ENCODE results near the gene TRPC6. TPM values are rescaled to one million over a fixed set of nuclear protein-coding genes. Genes with fewer than 3 reads are reported as not detected.

TRPC6 gene
- total RNA-seq, 5 donors from 2014 or later (not counting 1 experiment from before 2014, with no cell fraction given), result not detected

- peaks cover 5% of the 10 kb centered on the region in 2 donors for H3K27me3 Mint-ChIP-seq
- CTCF ChIA-PET, result no interaction called here
- ATAC-seq (replicated peaks in 1 of 4) (no peak), DNase-seq (no peak)
- H3K9me3 ChIP-seq, result no peaks in the 10 kb centered on the region
- no peaks in the 10 kb centered on the region for H3K4me1 ChIP-seq (ENCODE audit: control insufficient read depth in 1 of 2, extremely low read depth in 1 of 2, insufficient read depth in 2 of 2, low read length in 2 of 2)
- H3K9me3 Mint-ChIP-seq, result peaks cover 5 to 17% (median 11%) of the 10 kb centered on the region in 3 donors
- H3K4me3 Mint-ChIP-seq, result no peak overlapping the region
- H3K36me3 Mint-ChIP-seq, result no peaks in the 10 kb centered on the region
- no peak overlapping the region for H3K27ac Mint-ChIP-seq
- no peak overlapping the region for H3K27ac ChIP-seq (ENCODE audit: low read length)
- POLR2A ChIA-PET, result no interaction called here
- H3K36me3 ChIP-seq (ENCODE audit: control insufficient read depth in 2 of 2, extremely low read depth in 1 of 2, insufficient read depth in 1 of 2, low read length in 1 of 2), result no peaks in the 10 kb centered on the region
- no peaks in the 10 kb centered on the region for H3K27me3 ChIP-seq (replicated peaks in 1 of 2; ENCODE audit: control insufficient read depth in 2 of 2, extremely low read depth in 1 of 2, insufficient read depth in 2 of 2, low read length in 1 of 2)
- H3K4me3 ChIP-seq (ENCODE audit: control insufficient read depth in 1 of 2, extremely low read depth in 1 of 2, low read length in 1 of 2), result no peak overlapping the region
- no peaks in the 10 kb centered on the region for H3K4me1 Mint-ChIP-seq
These were observed 7.4 kb downstream of the TRPC6 start for GRCh38 chr11:101576456-101576855.

- H3K4me3 Mint-ChIP-seq, result no peak overlapping the region
- no peaks in the 10 kb centered on the region for H3K27me3 Mint-ChIP-seq
- ChIA-PET CTCF (no interaction called here), POLR2A (no interaction called here)
- peaks cover 5 to 22% (median 16%) of the 10 kb centered on the region in 3 donors for H3K9me3 Mint-ChIP-seq
- Histone ChIP-seq H3K4me1 (ENCODE audit: control insufficient read depth in 1 of 2, extremely low read depth in 1 of 2, insufficient read depth in 2 of 2, low read length in 2 of 2) (no peaks in the 10 kb centered on the region), H3K27ac (ENCODE audit: low read length) (no peak overlapping the region), H3K27me3 (replicated peaks in 1 of 2; ENCODE audit: control insufficient read depth in 2 of 2, extremely low read depth in 1 of 2, insufficient read depth in 2 of 2, low read length in 1 of 2) (no peaks in the 10 kb centered on the region), H3K4me3 (ENCODE audit: control insufficient read depth in 1 of 2, extremely low read depth in 1 of 2, low read length in 1 of 2) (no peak overlapping the region), H3K36me3 (ENCODE audit: control insufficient read depth in 2 of 2, extremely low read depth in 1 of 2, insufficient read depth in 1 of 2, low read length in 1 of 2) (no peaks in the 10 kb centered on the region), H3K9me3 (no peaks in the 10 kb centered on the region)
- WGBS (ENCODE audit: insufficient coverage), result no CpG with 5 or more reads among the region's 1 CpG
- no peaks in the 10 kb centered on the region for H3K36me3 Mint-ChIP-seq
- H3K27ac Mint-ChIP-seq, result no peak overlapping the region
- H3K4me1 Mint-ChIP-seq, result no peaks in the 10 kb centered on the region
- DNase-seq (no peak), ATAC-seq (replicated peaks in 1 of 4) (no peak)
These were observed 8.9 kb downstream of the TRPC6 start for GRCh38 chr11:101574886-101575285.

- no peaks in the 10 kb centered on the region for H3K4me1 ChIP-seq (ENCODE audit: control insufficient read depth in 1 of 2, extremely low read depth in 1 of 2, insufficient read depth in 2 of 2, low read length in 2 of 2)
- peaks cover 2 to 16% (median 11%) of the 10 kb centered on the region in 3 donors for H3K9me3 Mint-ChIP-seq
- no peaks in the 10 kb centered on the region for H3K36me3 Mint-ChIP-seq
- ChIA-PET POLR2A (no interaction called here), CTCF (interaction anchor here in 1 of 2 donors (0.6 kb wide), 1 partner anchor 1202 kb away, joined by 5 read pairs; no protein-coding TSS in a partner anchor)
- no peaks in the 10 kb centered on the region for H3K4me1 Mint-ChIP-seq
- H3K4me3 Mint-ChIP-seq, result no peak overlapping the region
- H3K27ac ChIP-seq (ENCODE audit: low read length), result no peak overlapping the region
- 49% methylated on average over 2 of the region's 5 CpGs for WGBS (ENCODE audit: insufficient coverage)
- no peak overlapping the region for H3K27ac Mint-ChIP-seq
- no peak for DNase-seq
- no peak for ATAC-seq (replicated peaks in 1 of 4)
- H3K9me3 ChIP-seq, result no peaks in the 10 kb centered on the region
- no peaks in the 10 kb centered on the region for H3K27me3 ChIP-seq (replicated peaks in 1 of 2; ENCODE audit: control insufficient read depth in 2 of 2, extremely low read depth in 1 of 2, insufficient read depth in 2 of 2, low read length in 1 of 2)
- no peaks in the 10 kb centered on the region for H3K36me3 ChIP-seq (ENCODE audit: control insufficient read depth in 2 of 2, extremely low read depth in 1 of 2, insufficient read depth in 1 of 2, low read length in 1 of 2)
- no peaks in the 10 kb centered on the region for H3K27me3 Mint-ChIP-seq
- no peak overlapping the region for H3K4me3 ChIP-seq (ENCODE audit: control insufficient read depth in 1 of 2, extremely low read depth in 1 of 2, low read length in 1 of 2)
These were observed 16.7 kb downstream of the TRPC6 start for GRCh38 chr11:101567071-101567470.

GRCh38 chr11:101566626-101567025 is 17.2 kb downstream of the TRPC6 start:
- Mint-ChIP-seq H3K27ac (no peak overlapping the region), H3K9me3 (peaks cover 2 to 16% (median 11%) of the 10 kb centered on the region in 3 donors), H3K4me3 (no peak overlapping the region), H3K36me3 (no peaks in the 10 kb centered on the region), H3K4me1 (no peaks in the 10 kb centered on the region), H3K27me3 (no peaks in the 10 kb centered on the region)
- CTCF ChIA-PET, result interaction anchor here in 1 of 2 donors (0.6 kb wide), 1 partner anchor 1201 kb away, joined by 5 read pairs; no protein-coding TSS in a partner anchor
- no peaks in the 10 kb centered on the region for H3K9me3 ChIP-seq
- POLR2A ChIA-PET, result no interaction called here
- no peaks in the 10 kb centered on the region for H3K27me3 ChIP-seq (replicated peaks in 1 of 2; ENCODE audit: control insufficient read depth in 2 of 2, extremely low read depth in 1 of 2, insufficient read depth in 2 of 2, low read length in 1 of 2)
- no peaks in the 10 kb centered on the region for H3K36me3 ChIP-seq (ENCODE audit: control insufficient read depth in 2 of 2, extremely low read depth in 1 of 2, insufficient read depth in 1 of 2, low read length in 1 of 2)
- DNase-seq (no peak), ATAC-seq (replicated peaks in 1 of 4) (no peak)
- no peak overlapping the region for H3K27ac ChIP-seq (ENCODE audit: low read length)
- no peak overlapping the region for H3K4me3 ChIP-seq (ENCODE audit: control insufficient read depth in 1 of 2, extremely low read depth in 1 of 2, low read length in 1 of 2)
- H3K4me1 ChIP-seq (ENCODE audit: control insufficient read depth in 1 of 2, extremely low read depth in 1 of 2, insufficient read depth in 2 of 2, low read length in 2 of 2), result no peaks in the 10 kb centered on the region
- WGBS (ENCODE audit: insufficient coverage), result 75% methylated on average over 6 of the region's 8 CpGs

GRCh38 chr11:101563166-101563565 is 20.6 kb downstream of the TRPC6 start:
- no peaks in the 10 kb centered on the region for H3K9me3 ChIP-seq
- H3K4me1 ChIP-seq (ENCODE audit: control insufficient read depth in 1 of 2, extremely low read depth in 1 of 2, insufficient read depth in 2 of 2, low read length in 2 of 2), result no peaks in the 10 kb centered on the region
- no peak overlapping the region for H3K4me3 Mint-ChIP-seq
- H3K4me1 Mint-ChIP-seq, result no peaks in the 10 kb centered on the region
- no peak for ATAC-seq (replicated peaks in 1 of 4)
- ChIA-PET CTCF (no interaction called here), POLR2A (no interaction called here)
- H3K27me3 ChIP-seq (replicated peaks in 1 of 2; ENCODE audit: control insufficient read depth in 2 of 2, extremely low read depth in 1 of 2, insufficient read depth in 2 of 2, low read length in 1 of 2), result no peaks in the 10 kb centered on the region
- 78% methylated on average over 1 of the region's 2 CpGs for WGBS (ENCODE audit: insufficient coverage)
- H3K36me3 ChIP-seq (ENCODE audit: control insufficient read depth in 2 of 2, extremely low read depth in 1 of 2, insufficient read depth in 1 of 2, low read length in 1 of 2), result no peaks in the 10 kb centered on the region
- H3K36me3 Mint-ChIP-seq, result no peaks in the 10 kb centered on the region
- H3K4me3 ChIP-seq (ENCODE audit: control insufficient read depth in 1 of 2, extremely low read depth in 1 of 2, low read length in 1 of 2), result no peak overlapping the region
- DNase-seq, result no peak
- H3K27ac Mint-ChIP-seq, result no peak overlapping the region
- no peak overlapping the region for H3K27ac ChIP-seq (ENCODE audit: low read length)
- peaks cover 0 to 3% (median 2%) of the 10 kb centered on the region in 3 donors for H3K9me3 Mint-ChIP-seq
- H3K27me3 Mint-ChIP-seq, result no peaks in the 10 kb centered on the region

GRCh38 chr11:101555366-101555765 is 28.4 kb downstream of the TRPC6 start:
- no peaks in the 10 kb centered on the region for H3K4me1 ChIP-seq (ENCODE audit: control insufficient read depth in 1 of 2, extremely low read depth in 1 of 2, insufficient read depth in 2 of 2, low read length in 2 of 2)
- ATAC-seq (replicated peaks in 1 of 4) (no peak), DNase-seq (no peak)
- WGBS (ENCODE audit: insufficient coverage), result no CpG with 5 or more reads among the region's 4 CpGs
- POLR2A ChIA-PET, result no interaction called here
- CTCF ChIA-PET, result no interaction called here
- H3K4me3 Mint-ChIP-seq, result no peak overlapping the region
- no peak overlapping the region for H3K27ac ChIP-seq (ENCODE audit: low read length)
- H3K36me3 Mint-ChIP-seq, result no peaks in the 10 kb centered on the region
- H3K36me3 ChIP-seq (ENCODE audit: control insufficient read depth in 2 of 2, extremely low read depth in 1 of 2, insufficient read depth in 1 of 2, low read length in 1 of 2), result no peaks in the 10 kb centered on the region
- no peaks in the 10 kb centered on the region for H3K9me3 Mint-ChIP-seq
- H3K27me3 Mint-ChIP-seq, result no peaks in the 10 kb centered on the region
- H3K9me3 ChIP-seq, result no peaks in the 10 kb centered on the region
- H3K27me3 ChIP-seq (replicated peaks in 1 of 2; ENCODE audit: control insufficient read depth in 2 of 2, extremely low read depth in 1 of 2, insufficient read depth in 2 of 2, low read length in 1 of 2), result no peaks in the 10 kb centered on the region
- no peak overlapping the region for H3K4me3 ChIP-seq (ENCODE audit: control insufficient read depth in 1 of 2, extremely low read depth in 1 of 2, low read length in 1 of 2)
- H3K27ac Mint-ChIP-seq, result no peak overlapping the region
- no peaks in the 10 kb centered on the region for H3K4me1 Mint-ChIP-seq

GRCh38 chr11:101553891-101554292 is 29.9 kb downstream of the TRPC6 start:
- Mint-ChIP-seq H3K4me1 (no peaks in the 10 kb centered on the region), H3K27me3 (no peaks in the 10 kb centered on the region), H3K27ac (no peak overlapping the region), H3K9me3 (no peaks in the 10 kb centered on the region), H3K36me3 (no peaks in the 10 kb centered on the region), H3K4me3 (no peak overlapping the region)
- POLR2A ChIA-PET, result no interaction called here
- H3K4me3 ChIP-seq (ENCODE audit: control insufficient read depth in 1 of 2, extremely low read depth in 1 of 2, low read length in 1 of 2), result no peak overlapping the region
- H3K27ac ChIP-seq (ENCODE audit: low read length), result no peak overlapping the region
- no peak for DNase-seq
- H3K36me3 ChIP-seq (ENCODE audit: control insufficient read depth in 2 of 2, extremely low read depth in 1 of 2, insufficient read depth in 1 of 2, low read length in 1 of 2), result no peaks in the 10 kb centered on the region
- WGBS (ENCODE audit: insufficient coverage), result 13% methylated on average over 2 of the region's 3 CpGs
- H3K27me3 ChIP-seq (replicated peaks in 1 of 2; ENCODE audit: control insufficient read depth in 2 of 2, extremely low read depth in 1 of 2, insufficient read depth in 2 of 2, low read length in 1 of 2), result no peaks in the 10 kb centered on the region
- CTCF ChIA-PET, result no interaction called here
- ATAC-seq (replicated peaks in 1 of 4), result no peak
- no peaks in the 10 kb centered on the region for H3K4me1 ChIP-seq (ENCODE audit: control insufficient read depth in 1 of 2, extremely low read depth in 1 of 2, insufficient read depth in 2 of 2, low read length in 2 of 2)
- no peaks in the 10 kb centered on the region for H3K9me3 ChIP-seq
